ENCODE data around the gene SYT9.

The SYT9 gene

GRCh38 chr11:7473717-7474116 is 222.0 kb downstream of the SYT9 start:
- H4K91ac ChIP-seq (ENCODE audit: low read depth, low read length): no peak overlapping the region
- no peak overlapping the region for H3K4me2 ChIP-seq (ENCODE audit: low read length)
- H3K79me1 ChIP-seq (ENCODE audit: low read length): no peaks in the 10 kb centered on the region
- H3K27ac ChIP-seq (ENCODE audit: low read depth, low read length): no peak overlapping the region
- H2BK12ac ChIP-seq (ENCODE audit: low read length): no peak overlapping the region
- H2AK5ac ChIP-seq (ENCODE audit: low read length): no peak overlapping the region
- no peak overlapping the region for H3K4me3 ChIP-seq (ENCODE audit: low read depth, low read length)
- no peak overlapping the region for H4K8ac ChIP-seq (ENCODE audit: low read depth, low read length)
- H3K4ac ChIP-seq (ENCODE audit: low read depth, low read length): no peak overlapping the region
- no peaks in the 10 kb centered on the region for H3K27me3 ChIP-seq (ENCODE audit: insufficient read depth, low read length)
- no peaks in the 10 kb centered on the region for H3K36me3 ChIP-seq (ENCODE audit: control insufficient read depth in 1 of 2, insufficient read depth in 2 of 2, low read length in 2 of 2)
- no peak for DNase-seq
- H2BK120ac ChIP-seq (ENCODE audit: insufficient read depth, low read length, poor library complexity): no peak overlapping the region
- no peak overlapping the region for H3K18ac ChIP-seq (ENCODE audit: low read length)
- H3K79me2 ChIP-seq (ENCODE audit: control insufficient read depth, insufficient read depth, low read length, poor library complexity): no peaks in the 10 kb centered on the region
- peaks cover 0 to 4% of the 10 kb centered on the region in 2 experiments for H3K4me1 ChIP-seq (ENCODE audit: control insufficient read depth in 1 of 2, insufficient read depth in 2 of 2, low read length in 2 of 2)
- H4K12ac ChIP-seq (ENCODE audit: low read depth, low read length): no peak overlapping the region
- no CpG with 5 or more reads among the region's 1 CpG for WGBS (ENCODE audit: extremely low coverage, insufficient coverage, insufficient read length)
- no peak overlapping the region for H3K14ac ChIP-seq (ENCODE audit: low read length)
- H2BK5ac ChIP-seq (ENCODE audit: low read depth, low read length, poor library complexity): no peak overlapping the region
- no peak overlapping the region for H3K23ac ChIP-seq (ENCODE audit: low read length)
- H3K9me3 ChIP-seq (ENCODE audit: insufficient read depth, low read depth, low read length): peaks cover 2% of the 10 kb centered on the region
- H3K9ac ChIP-seq (ENCODE audit: low read length): no peak overlapping the region
- no peak overlapping the region for H2AFZ ChIP-seq (ENCODE audit: insufficient read depth, low read length, poor library complexity)

GRCh38 chr11:7480113-7480512 is 228.4 kb downstream of the SYT9 start:
- Histone ChIP-seq H3K4me3 (ENCODE audit: low read depth, low read length) (no peak overlapping the region), H3K23ac (ENCODE audit: low read length) (no peak overlapping the region), H2BK12ac (ENCODE audit: low read length) (no peak overlapping the region), H3K9ac (ENCODE audit: low read length) (no peak overlapping the region), H3K79me2 (ENCODE audit: control insufficient read depth, insufficient read depth, low read length, poor library complexity) (no peaks in the 10 kb centered on the region), H3K27ac (ENCODE audit: low read depth, low read length) (no peak overlapping the region), H3K79me1 (ENCODE audit: low read length) (no peaks in the 10 kb centered on the region), H3K4me2 (ENCODE audit: low read length) (no peak overlapping the region), H4K12ac (ENCODE audit: low read depth, low read length) (no peak overlapping the region), H4K91ac (ENCODE audit: low read depth, low read length) (no peak overlapping the region), H3K14ac (ENCODE audit: low read length) (no peak overlapping the region), H3K4me1 (ENCODE audit: control insufficient read depth in 1 of 2, insufficient read depth in 2 of 2, low read length in 2 of 2) (peaks cover 2 to 5% of the 10 kb centered on the region in 2 experiments), H3K4ac (ENCODE audit: low read depth, low read length) (no peak overlapping the region), H3K27me3 (ENCODE audit: insufficient read depth, low read length) (no peaks in the 10 kb centered on the region), H3K18ac (ENCODE audit: low read length) (no peak overlapping the region), H2AK5ac (ENCODE audit: low read length) (no peak overlapping the region), H3K36me3 (ENCODE audit: control insufficient read depth in 1 of 2, insufficient read depth in 2 of 2, low read length in 2 of 2) (no peaks in the 10 kb centered on the region), H2BK5ac (ENCODE audit: low read depth, low read length, poor library complexity) (no peak overlapping the region), H2AFZ (ENCODE audit: insufficient read depth, low read length, poor library complexity) (no peak overlapping the region), H3K9me3 (ENCODE audit: insufficient read depth, low read depth, low read length) (peaks cover 2% of the 10 kb centered on the region), H4K8ac (ENCODE audit: low read depth, low read length) (no peak overlapping the region), H2BK120ac (ENCODE audit: insufficient read depth, low read length, poor library complexity) (no peak overlapping the region)
- no peak for DNase-seq
- no CpG with 5 or more reads among the region's 2 CpGs for WGBS (ENCODE audit: extremely low coverage, insufficient coverage, insufficient read length)

- no peaks in the 10 kb centered on the region for H3K79me2 ChIP-seq (ENCODE audit: control insufficient read depth, insufficient read depth, low read length, poor library complexity)
- H3K18ac ChIP-seq (ENCODE audit: low read length): no peak overlapping the region
- H3K14ac ChIP-seq (ENCODE audit: low read length): no peak overlapping the region
- no peak overlapping the region for H2BK120ac ChIP-seq (ENCODE audit: insufficient read depth, low read length, poor library complexity)
- H4K91ac ChIP-seq (ENCODE audit: low read depth, low read length): no peak overlapping the region
- no peak overlapping the region for H2BK12ac ChIP-seq (ENCODE audit: low read length)
- no peaks in the 10 kb centered on the region for H3K27me3 ChIP-seq (ENCODE audit: insufficient read depth, low read length)
- peak in 1 of 2 donors; percentile 40 for DNase-seq
- no peak overlapping the region for H3K4ac ChIP-seq (ENCODE audit: low read depth, low read length)
- no CpG with 5 or more reads among the region's 3 CpGs for WGBS (ENCODE audit: extremely low coverage, insufficient coverage, insufficient read length)
- H3K23ac ChIP-seq (ENCODE audit: low read length): no peak overlapping the region
- no peak overlapping the region for H2BK5ac ChIP-seq (ENCODE audit: low read depth, low read length, poor library complexity)
- H3K4me3 ChIP-seq (ENCODE audit: low read depth, low read length): no peak overlapping the region
- no peak overlapping the region for H2AFZ ChIP-seq (ENCODE audit: insufficient read depth, low read length, poor library complexity)
- no peak overlapping the region for H3K9ac ChIP-seq (ENCODE audit: low read length)
- H4K12ac ChIP-seq (ENCODE audit: low read depth, low read length): no peak overlapping the region
- no peak overlapping the region for H3K4me2 ChIP-seq (ENCODE audit: low read length)
- no peaks in the 10 kb centered on the region for H3K36me3 ChIP-seq (ENCODE audit: control insufficient read depth in 1 of 2, insufficient read depth in 2 of 2, low read length in 2 of 2)
- no peak overlapping the region for H4K8ac ChIP-seq (ENCODE audit: low read depth, low read length)
- H3K9me3 ChIP-seq (ENCODE audit: insufficient read depth, low read depth, low read length): peaks cover 2% of the 10 kb centered on the region
- H3K27ac ChIP-seq (ENCODE audit: low read depth, low read length): no peak overlapping the region
- peaks cover 7 to 12% of the 10 kb centered on the region in 2 experiments for H3K4me1 ChIP-seq (ENCODE audit: control insufficient read depth in 1 of 2, insufficient read depth in 2 of 2, low read length in 2 of 2)
- no peak overlapping the region for H2AK5ac ChIP-seq (ENCODE audit: low read length)
- H3K79me1 ChIP-seq (ENCODE audit: low read length): peaks cover 4% of the 10 kb centered on the region
Measured at GRCh38 chr11:7484131-7484530, 232.4 kb downstream of the SYT9 start.

GRCh38 chr11:7484645-7485044 is 232.9 kb downstream of the SYT9 start:
- H2BK5ac ChIP-seq (ENCODE audit: low read depth, low read length, poor library complexity): no peak overlapping the region
- peaks cover 2% of the 10 kb centered on the region for H3K9me3 ChIP-seq (ENCODE audit: insufficient read depth, low read depth, low read length)
- H3K36me3 ChIP-seq (ENCODE audit: control insufficient read depth in 1 of 2, insufficient read depth in 2 of 2, low read length in 2 of 2): no peaks in the 10 kb centered on the region
- DNase-seq: peak; percentile 91 to 94
- no peak overlapping the region for H2AK5ac ChIP-seq (ENCODE audit: low read length)
- H3K4ac ChIP-seq (ENCODE audit: low read depth, low read length): no peak overlapping the region
- peaks cover 7 to 12% of the 10 kb centered on the region in 2 experiments for H3K4me1 ChIP-seq (ENCODE audit: control insufficient read depth in 1 of 2, insufficient read depth in 2 of 2, low read length in 2 of 2)
- H2BK12ac ChIP-seq (ENCODE audit: low read length): no peak overlapping the region
- no peak overlapping the region for H4K12ac ChIP-seq (ENCODE audit: low read depth, low read length)
- H3K4me3 ChIP-seq (ENCODE audit: low read depth, low read length): no peak overlapping the region
- no peak overlapping the region for H2AFZ ChIP-seq (ENCODE audit: insufficient read depth, low read length, poor library complexity)
- H3K18ac ChIP-seq (ENCODE audit: low read length): no peak overlapping the region
- H3K14ac ChIP-seq (ENCODE audit: low read length): no peak overlapping the region
- H3K79me2 ChIP-seq (ENCODE audit: control insufficient read depth, insufficient read depth, low read length, poor library complexity): no peaks in the 10 kb centered on the region
- H3K9ac ChIP-seq (ENCODE audit: low read length): no peak overlapping the region
- no CpG with 5 or more reads among the region's 3 CpGs for WGBS (ENCODE audit: extremely low coverage, insufficient coverage, insufficient read length)
- H3K23ac ChIP-seq (ENCODE audit: low read length): no peak overlapping the region
- no peak overlapping the region for H2BK120ac ChIP-seq (ENCODE audit: insufficient read depth, low read length, poor library complexity)
- no peak overlapping the region for H4K91ac ChIP-seq (ENCODE audit: low read depth, low read length)
- no peaks in the 10 kb centered on the region for H3K27me3 ChIP-seq (ENCODE audit: insufficient read depth, low read length)
- peak overlapping the region; percentile 3 for H3K4me2 ChIP-seq (ENCODE audit: low read length)
- no peak overlapping the region for H4K8ac ChIP-seq (ENCODE audit: low read depth, low read length)
- H3K27ac ChIP-seq (ENCODE audit: low read depth, low read length): peak overlapping the region; percentile 11
- peaks cover 4% of the 10 kb centered on the region for H3K79me1 ChIP-seq (ENCODE audit: low read length)
